Neural crest cell (in vitro differentiated cells): ENCODE results near the gene TRIP10. TPM values are rescaled to one million over a fixed set of nuclear protein-coding genes. Genes with fewer than 3 reads are reported as not detected.
"Not testable (repeated sequence)": the region's sequence is repeated elsewhere in the genome, so short reads cannot be mapped to it uniquely, and the experiment has no call there.

Experiments used
- DNase-seq: peaks from one replicate; pipeline ENCODE4 v3.0.0; 2021; ENCODE audit warnings: low read depth, mixed read lengths, low spot score
- H3K27ac Mint-ChIP-seq: one replicate; pipeline ENCODE4 v1.8.0; 2021; ENCODE audit warnings: mild to moderate bottlenecking, mixed read lengths; ENCODE audit not compliant: unreplicated experiment
- H3K27me3 Mint-ChIP-seq: 2 replicates; pipeline ENCODE4 v1.8.0; 2021; ENCODE audit warnings: low read depth, mild to moderate bottlenecking, mixed read lengths
- H3K36me3 Mint-ChIP-seq: 2 replicates; pipeline ENCODE4 v1.8.0; 2021; ENCODE audit warnings: low read depth, mild to moderate bottlenecking, mixed read lengths
- H3K4me1 Mint-ChIP-seq: 2 replicates; pipeline ENCODE4 v1.8.0; 2021; ENCODE audit warnings: mixed read lengths
- H3K4me3 Mint-ChIP-seq: one replicate; pipeline ENCODE4 v1.8.0; 2021; ENCODE audit warnings: mild to moderate bottlenecking, mixed read lengths
- H3K9me3 Mint-ChIP-seq: 2 replicates; pipeline ENCODE4 v1.8.0; 2021; ENCODE audit warnings: mixed read lengths
- CTCF ChIP-seq: fragments of 200-600 bp; sonication (generic); conservative IDR thresholded peaks from 2 replicates; pipeline ENCODE4 v1.5.0; 2021; ENCODE audit warnings: antibody characterized with exemption, mild to moderate bottlenecking
- total RNA-seq: library from RNA; stranded (reverse); gene quantifications from 2 replicates; pipeline ENCODE4 v1.2.1, GENCODE V29; 2021

The TRIP10 gene
- total RNA-seq, 1 donor from 2014 or later: 20.6 TPM

DNA sequence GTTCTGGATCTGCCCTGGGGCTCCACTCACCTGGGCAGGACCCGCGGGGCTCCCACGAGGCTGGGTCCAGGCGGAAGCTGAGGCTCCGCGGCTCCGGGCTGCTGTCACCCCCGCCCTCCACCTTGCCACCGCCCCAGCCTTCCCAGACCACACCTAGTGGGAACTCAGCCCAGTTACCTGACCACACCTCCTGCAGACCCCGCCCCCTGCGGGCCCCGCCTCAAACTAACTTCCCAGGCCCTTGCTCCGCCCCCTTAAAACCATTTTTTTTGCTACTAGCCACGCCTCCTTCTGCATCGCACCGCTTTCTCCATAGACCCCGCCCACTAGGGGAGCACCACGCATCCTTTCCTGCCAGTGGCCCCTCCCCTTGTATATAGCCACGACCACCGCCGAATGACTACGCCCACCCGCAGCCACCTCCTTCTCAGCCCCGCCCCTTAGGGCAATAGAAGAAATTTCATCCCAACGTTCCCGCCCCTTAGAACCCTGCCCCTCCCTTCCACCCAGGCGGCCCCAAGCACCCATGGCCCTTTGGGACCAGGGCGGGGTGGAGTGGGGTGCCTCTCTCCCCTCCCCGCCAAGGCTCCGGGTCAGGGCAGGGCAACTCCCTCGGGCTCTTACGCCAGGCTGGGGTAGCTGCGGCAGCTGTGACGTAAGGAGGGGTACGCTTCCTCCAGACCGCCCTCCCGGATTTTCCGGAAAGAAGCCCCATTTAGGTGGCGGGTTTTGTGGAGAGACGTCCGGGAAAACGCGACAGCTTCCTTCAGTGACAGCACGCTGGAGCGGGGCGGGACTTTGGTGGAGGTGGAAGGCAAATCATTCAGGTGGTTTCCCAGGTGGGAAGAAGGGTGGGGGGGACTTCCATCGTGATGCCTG lies 28.1 kb downstream of the TRIP10 start, which contains the start of gene SH2D3A:
SH2D3A (minus strand) TSS at position 79 of the 879 bp plus-strand sequence. CDS start 3,687 bp downstream, outside the sequence.
- no peaks in the 10 kb centered on the region for H3K36me3 Mint-ChIP-seq
- H3K27me3 Mint-ChIP-seq: peaks cover 60% of the 10 kb centered on the region
- no peak for TF ChIP-seq CTCF
- peaks cover 13% of the 10 kb centered on the region for H3K4me1 Mint-ChIP-seq
- peak; percentile 29 for DNase-seq
- no peaks in the 10 kb centered on the region for H3K9me3 Mint-ChIP-seq
- peak within 1 kb of the TSS; percentile 57 for H3K4me3 Mint-ChIP-seq
- H3K27ac Mint-ChIP-seq: no peak within 1 kb of the TSS

DNA sequence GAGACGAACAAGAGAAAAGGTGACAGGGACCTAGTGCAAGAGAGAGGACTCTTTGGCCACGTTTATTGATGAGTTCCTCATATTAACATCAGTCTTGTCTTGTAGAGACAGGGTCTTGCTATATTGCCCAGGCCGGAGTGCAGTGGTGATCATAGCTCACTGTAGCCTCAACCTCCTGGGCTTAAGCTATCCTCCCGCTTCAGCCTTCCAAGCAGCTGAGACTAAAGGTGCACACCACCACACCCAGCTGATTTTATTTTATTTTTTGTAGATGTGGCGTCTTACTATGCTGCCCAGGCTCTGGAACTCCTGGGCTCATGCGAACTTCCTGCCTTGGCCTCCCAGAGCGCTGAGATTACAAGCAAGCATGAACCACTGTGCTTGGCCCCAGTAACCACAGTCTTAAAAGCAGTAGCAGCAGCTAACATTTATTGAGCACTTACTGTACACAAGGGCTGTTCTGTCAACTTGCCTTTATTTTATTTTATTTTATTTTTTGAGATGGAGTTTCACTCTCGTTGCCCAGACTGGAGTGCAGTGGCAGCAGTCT lies 28.8 kb downstream of the TRIP10 start:
- peaks cover 60% of the 10 kb centered on the region for H3K27me3 Mint-ChIP-seq
- H3K4me1 Mint-ChIP-seq: peaks cover 13% of the 10 kb centered on the region
- H3K9me3 Mint-ChIP-seq: no peaks in the 10 kb centered on the region
- H3K4me3 Mint-ChIP-seq: peak overlapping the region; percentile 44
- no peak for TF ChIP-seq CTCF
- DNase-seq: no peak
- no peak overlapping the region for H3K27ac Mint-ChIP-seq
- no peaks in the 10 kb centered on the region for H3K36me3 Mint-ChIP-seq

- Mint-ChIP-seq H3K27me3 (peaks cover 59% of the 10 kb centered on the region), H3K36me3 (no peaks in the 10 kb centered on the region), H3K9me3 (no peaks in the 10 kb centered on the region), H3K27ac (no peak overlapping the region), H3K4me3 (no peak overlapping the region), H3K4me1 (peaks cover 13% of the 10 kb centered on the region)
- no peak for DNase-seq
- TF ChIP-seq CTCF: peak; percentile 47
Observed at GRCh38 chr19:6769006-6769619, 29.6 kb downstream of the TRIP10 start.

DNA sequence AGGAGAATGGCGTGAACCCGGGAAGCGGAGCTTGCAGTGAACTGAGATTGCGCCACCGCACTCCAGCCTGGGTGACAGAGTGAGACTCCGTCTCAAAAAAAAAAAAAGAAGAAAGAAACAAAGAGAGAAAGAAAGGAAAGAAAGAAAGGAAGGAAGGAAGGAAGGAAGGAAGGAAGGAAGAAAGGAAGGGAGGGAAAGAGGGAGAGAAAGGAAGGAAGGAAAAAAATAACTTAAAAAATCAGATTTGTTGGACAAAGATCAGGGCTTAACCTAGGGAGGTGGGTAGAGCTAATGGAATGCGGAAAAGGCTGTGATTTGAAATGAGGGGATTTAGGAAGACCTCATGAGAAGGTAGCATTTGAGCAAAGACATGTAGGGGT lies 32.2 kb downstream of the TRIP10 start:
- not testable (repeated sequence) for H3K9me3 Mint-ChIP-seq, H3K4me1 Mint-ChIP-seq, H3K27ac Mint-ChIP-seq, H3K4me3 Mint-ChIP-seq, DNase-seq, H3K36me3 Mint-ChIP-seq
- H3K27me3 Mint-ChIP-seq: peaks cover 37% of the 10 kb centered on the region

GRCh38 chr19:6772028-6772865 lies 32.8 kb downstream of the TRIP10 start, which contains the start of gene VAV1:
VAV1 (plus strand) TSS chr19:6772708; CDS start chr19:6772808, 100 bp downstream.
- TF ChIP-seq CTCF: no peak
- H3K27me3 Mint-ChIP-seq: peaks cover 34% of the 10 kb centered on the region
- H3K4me1 Mint-ChIP-seq: peaks cover 4% of the 10 kb centered on the region
- H3K4me3 Mint-ChIP-seq: no peak within 1 kb of the TSS
- no peak for DNase-seq
- peaks cover 2% of the 10 kb centered on the region for H3K9me3 Mint-ChIP-seq
- no peaks in the 10 kb centered on the region for H3K36me3 Mint-ChIP-seq
- H3K27ac Mint-ChIP-seq: peak within 1 kb of the TSS; percentile 62
